Stimulated activated CD8-positive, alpha-beta memory T cell treated with anti-CD3 and anti-CD28 coated beads, Interleukin-7, amount 100 ng/mL, for 24 hours (primary cell): ENCODE measurements around the gene SV2C.
"Not testable (repeated sequence)": the region's sequence is repeated elsewhere in the genome, so short reads cannot be mapped to it uniquely, and the experiment has no call there.

Experiments
- DNase-seq: peaks from one replicate; pipeline ENCODE4 v3.0.0-alpha.2; 2020; ENCODE audit warnings: low read depth

SV2C gene

GRCh38 chr5:76082772-76083554 is at the start of gene SV2C:
Gene SV2C (plus strand): TSS chr5:76083383. CDS start chr5:76131751, 48,368 bp downstream.
- no peak for DNase-seq

GRCh38 chr5:76037736-76038151 is 45.4 kb upstream of the SV2C start:
- not testable (repeated sequence) for DNase-seq

GRCh38 chr5:76038212-76038611 is 45.0 kb upstream of the SV2C start:
- DNase-seq: no peak

- no peak for DNase-seq
Observed at GRCh38 chr5:76040806-76041205, 42.4 kb upstream of the SV2C start.

GRCh38 chr5:76041863-76042262 is 41.3 kb upstream of the SV2C start:
- no peak for DNase-seq

GRCh38 chr5:76046741-76047140 is 36.4 kb upstream of the SV2C start:
- DNase-seq: no peak

- DNase-seq: no peak
Observed at GRCh38 chr5:76050134-76050533, 33.0 kb upstream of the SV2C start.

GRCh38 chr5:76062502-76063041 is 20.6 kb upstream of the SV2C start:
- no peak for DNase-seq

- DNase-seq: no peak
Observed at GRCh38 chr5:76065258-76065657, 17.9 kb upstream of the SV2C start.

GRCh38 chr5:76069061-76069735 is 14.0 kb upstream of the SV2C start:
- no peak for DNase-seq

- DNase-seq: no peak
Observed at GRCh38 chr5:76074487-76075065, 8.6 kb upstream of the SV2C start.

GRCh38 chr5:76081811-76082771 is 1.1 kb upstream of the SV2C start:
- DNase-seq: no peak

GRCh38 chr5:76083555-76084495 is 642 bp downstream of the SV2C start:
- DNase-seq: no peak

GRCh38 chr5:76084496-76085242 is 1.5 kb downstream of the SV2C start:
- DNase-seq: no peak

- no peak for DNase-seq
Observed at GRCh38 chr5:76085243-76085579, 2.0 kb downstream of the SV2C start.

GRCh38 chr5:76086095-76086494 is 2.9 kb downstream of the SV2C start:
- DNase-seq: no peak

GRCh38 chr5:76089156-76089555 is 6.0 kb downstream of the SV2C start:
- DNase-seq: not testable (repeated sequence)

GRCh38 chr5:76091351-76091750 is 8.2 kb downstream of the SV2C start:
- DNase-seq: no peak

- no peak for DNase-seq
Observed at GRCh38 chr5:76099286-76099702, 16.1 kb downstream of the SV2C start.

GRCh38 chr5:76099756-76100155 is 16.6 kb downstream of the SV2C start:
- DNase-seq: no peak
